Measurements from ENCODE around the gene BPIFB3.

Gene BPIFB3

GRCh38 chr20:33063271-33063670 is 9.6 kb downstream of the BPIFB3 start:
- no peak for DNase-seq

DNA sequence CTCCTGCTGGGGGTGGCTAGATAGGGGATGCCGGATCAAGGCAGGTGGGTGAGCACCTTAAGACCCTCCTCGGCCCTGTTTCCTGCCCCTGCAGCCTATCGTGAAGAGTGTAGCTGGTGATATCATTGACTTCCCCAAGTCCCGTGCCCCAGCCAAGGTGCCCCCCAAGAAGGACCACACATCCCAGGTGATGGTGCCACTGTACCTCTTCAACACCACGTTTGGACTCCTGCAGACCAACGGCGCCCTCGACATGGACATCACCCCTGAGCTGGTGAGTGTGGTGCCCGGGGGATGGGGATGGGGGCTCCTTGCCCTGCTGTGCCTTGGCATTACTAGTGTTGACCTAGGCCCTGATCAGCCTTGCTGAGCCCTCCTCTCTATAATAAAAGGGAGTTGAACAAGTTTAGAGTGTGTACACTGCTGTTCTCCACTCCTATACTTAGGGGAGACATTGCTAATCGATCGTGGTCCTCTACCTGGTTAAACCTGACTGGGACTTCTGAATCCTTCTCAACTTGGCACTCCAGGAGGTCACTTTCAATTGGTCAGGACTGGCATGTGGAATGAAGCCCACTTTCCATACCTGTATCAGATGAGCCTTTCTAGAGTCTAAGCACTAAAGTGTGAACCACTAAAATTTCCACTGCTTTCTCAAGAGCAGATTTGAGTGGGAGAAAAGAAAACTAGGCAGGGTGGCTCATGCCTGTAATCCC is 11.0 kb downstream of the BPIFB3 start:
- DNase-seq, result no peak

GRCh38 chr20:33065785-33066184 is 12.1 kb downstream of the BPIFB3 start:
- DNase-seq, result no peak

DNA sequence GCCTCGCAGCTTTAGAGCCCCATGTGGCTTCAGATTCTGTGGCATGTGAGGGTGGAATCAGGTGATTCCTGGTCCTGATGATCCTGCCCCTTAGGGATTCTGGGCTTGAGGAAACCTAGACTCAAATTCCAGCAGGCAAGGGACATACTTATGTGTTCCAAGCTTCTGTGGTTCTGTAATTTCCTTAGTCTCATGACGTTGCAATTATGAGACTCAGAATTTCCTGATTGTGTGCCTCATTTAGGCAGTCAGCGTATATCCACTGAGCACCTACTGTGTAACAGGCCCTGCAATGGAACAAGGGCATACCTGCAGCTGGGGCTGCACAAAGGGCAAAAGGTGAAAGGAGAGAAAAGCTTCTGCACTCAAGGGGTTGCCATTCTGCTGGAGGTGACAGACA is 14.1 kb downstream of the BPIFB3 start:
- DNase-seq, result no peak

DNA sequence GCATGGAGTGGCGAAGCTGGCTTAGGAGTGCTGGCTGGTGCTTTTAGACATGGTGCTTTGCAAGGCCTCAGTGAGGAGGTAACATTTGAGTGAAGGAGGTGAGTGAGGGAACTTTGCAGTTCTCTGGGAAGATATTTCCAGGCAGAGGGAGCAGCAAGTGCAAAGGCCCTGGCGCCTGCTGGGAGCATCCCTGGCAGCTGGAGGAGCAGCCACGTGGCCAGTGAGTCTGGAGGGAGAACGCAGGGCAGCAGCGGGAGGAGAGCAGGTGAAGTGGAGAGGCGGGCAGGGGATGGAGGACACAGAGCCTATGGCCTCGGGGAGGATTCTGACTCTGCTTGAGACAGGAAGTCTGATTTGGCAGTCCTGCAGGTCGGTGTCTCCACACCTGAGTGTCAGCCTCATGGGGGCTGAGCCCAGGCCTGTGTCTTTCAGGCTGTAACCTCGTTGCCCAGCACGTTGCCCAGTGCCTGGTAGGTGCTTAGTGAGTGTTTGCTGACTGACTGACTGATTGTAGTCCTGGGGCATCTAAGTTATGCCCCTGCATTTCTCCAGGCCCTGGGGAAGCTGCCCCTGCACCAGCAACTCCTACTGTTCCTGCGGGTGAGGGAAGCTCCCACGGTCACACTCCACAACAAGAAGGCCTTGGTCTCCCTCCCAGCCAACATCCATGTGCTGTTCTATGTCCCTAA is 14.7 kb downstream of the BPIFB3 start:
- DNase-seq, result no peak

DNA sequence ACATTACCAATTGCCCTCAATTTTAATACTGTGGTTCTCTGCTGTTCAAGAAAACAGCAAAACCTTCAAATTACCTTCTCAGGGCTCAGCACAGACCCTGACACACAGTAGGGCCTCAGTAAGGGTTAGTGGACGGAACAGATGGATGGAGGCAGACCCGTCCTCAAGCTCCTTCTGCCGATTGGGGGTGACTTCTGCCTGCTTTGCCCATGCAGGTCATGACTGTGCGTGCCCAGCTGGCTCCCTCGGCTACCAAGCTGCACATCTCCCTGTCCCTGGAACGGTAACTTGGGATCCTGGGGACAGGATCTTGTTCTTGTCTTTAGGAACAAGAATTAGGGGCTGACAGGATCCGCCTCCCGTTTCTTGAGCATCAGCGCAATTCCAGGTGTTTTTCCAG is 16.0 kb downstream of the BPIFB3 start:
- no peak for DNase-seq

- DNase-seq, result no peak
Measured at GRCh38 chr20:33070111-33071053, 16.7 kb downstream of the BPIFB3 start.

- no peak for DNase-seq
Measured at GRCh38 chr20:33071198-33071597, 17.5 kb downstream of the BPIFB3 start.

DNA sequence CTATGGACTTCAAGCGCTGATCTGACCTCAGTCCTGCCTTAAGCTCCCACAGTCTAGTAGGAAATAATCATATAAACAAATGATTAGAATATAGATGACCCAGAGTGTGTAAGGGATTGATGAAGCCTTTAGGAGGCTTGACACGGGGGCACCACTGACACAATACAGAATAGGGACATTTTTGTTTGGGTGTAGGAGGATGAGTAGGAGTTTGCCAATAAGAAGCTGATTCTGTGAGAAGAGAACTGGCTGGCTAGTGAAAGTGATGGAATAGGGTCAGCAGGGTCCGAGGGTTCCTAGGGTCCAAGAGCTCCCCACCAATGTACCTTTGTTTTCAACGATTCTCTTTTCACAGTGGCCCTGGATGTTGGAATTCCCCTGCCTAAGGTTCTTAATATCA is 18.7 kb downstream of the BPIFB3 start:
- no peak for DNase-seq

DNA sequence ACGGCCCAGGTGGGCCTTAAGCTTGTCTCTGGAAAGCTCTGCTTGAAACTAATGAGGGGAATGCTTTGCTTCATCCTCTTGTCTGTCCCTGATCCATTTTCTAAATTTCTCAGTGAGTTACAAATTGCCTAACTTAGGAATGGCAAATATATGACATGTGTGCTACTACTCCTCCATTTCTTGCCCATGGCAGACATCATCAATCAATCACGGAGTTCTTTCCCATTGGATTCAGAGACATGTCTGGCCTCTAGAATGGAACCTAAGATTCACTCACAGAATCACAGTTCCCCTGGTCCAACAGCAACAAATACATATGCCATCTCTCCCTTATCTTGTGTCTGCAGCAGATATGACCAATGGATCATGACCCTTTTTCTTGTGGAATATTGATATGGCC is 19.1 kb downstream of the BPIFB3 start:
- no peak for DNase-seq

DNA sequence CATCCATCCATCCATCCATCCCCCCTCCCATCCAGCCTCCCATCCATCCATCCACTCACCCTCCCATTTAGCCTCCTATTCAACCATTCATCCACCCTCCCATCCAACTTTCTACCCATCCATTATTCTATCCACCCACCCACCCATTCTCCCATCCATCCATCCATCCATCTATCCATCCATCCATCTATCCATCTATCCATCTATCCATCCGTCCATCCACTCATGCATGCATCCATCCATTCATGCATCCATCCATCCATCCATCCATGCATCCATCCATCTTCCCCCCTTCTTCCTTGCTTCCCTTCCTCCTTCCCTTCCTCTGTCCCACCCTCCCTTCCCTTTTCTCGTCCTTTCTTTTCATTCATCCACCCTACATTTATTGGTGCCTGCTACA is 21.0 kb downstream of the BPIFB3 start:
- DNase-seq, result no peak

DNA sequence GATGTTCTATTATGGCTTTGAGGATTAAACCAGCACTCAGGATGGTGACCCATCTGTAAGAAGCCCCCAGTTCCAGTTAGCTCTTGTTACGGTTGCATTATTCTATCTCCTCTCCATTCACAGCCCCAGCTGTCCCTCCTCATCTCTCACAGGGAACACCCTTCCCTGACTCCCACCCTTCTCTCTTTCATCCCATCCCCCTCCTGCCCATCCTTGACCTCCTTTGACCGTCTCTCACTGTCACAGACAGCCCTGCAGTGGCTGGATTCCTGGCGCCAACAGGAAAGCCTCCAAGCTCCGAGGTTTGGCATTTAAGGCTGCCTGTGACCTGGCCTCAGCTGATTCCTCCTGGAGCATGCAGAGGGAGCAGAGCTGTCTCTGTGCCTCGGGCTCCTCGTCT is 21.6 kb downstream of the BPIFB3 start:
- no peak for DNase-seq

- DNase-seq, result no peak
Measured at GRCh38 chr20:33076662-33077372, 23.1 kb downstream of the BPIFB3 start.

DNA sequence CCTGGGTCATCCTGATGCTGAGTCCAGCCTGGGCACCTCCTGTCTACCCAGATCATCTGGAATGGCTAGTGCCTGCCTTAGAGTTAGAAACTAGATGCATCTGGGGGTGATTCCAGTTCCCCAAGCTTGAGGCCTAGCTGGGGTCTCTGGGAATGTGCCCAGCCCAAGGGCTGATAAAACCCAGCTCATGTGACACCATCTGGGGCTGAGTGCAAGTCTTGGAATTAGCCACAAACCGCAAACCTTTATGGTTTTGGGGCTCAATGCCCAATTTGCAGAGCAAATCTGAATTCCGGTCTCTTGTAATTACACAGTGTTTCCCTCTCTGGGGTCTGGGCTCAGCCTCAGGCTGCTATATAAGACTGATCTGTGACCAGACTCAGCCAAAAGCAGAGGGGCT is 25.6 kb downstream of the BPIFB3 start, which contains the start of gene BPIFB4:
Gene BPIFB4, plus strand, starts transcription at position 385 of the 400 bp plus-strand sequence. CDS start 1,884 bp downstream, outside the sequence.
- DNase-seq, result no peak

GRCh38 chr20:33081411-33082154 is 27.9 kb downstream of the BPIFB3 start:
- DNase-seq, result no peak

DNA sequence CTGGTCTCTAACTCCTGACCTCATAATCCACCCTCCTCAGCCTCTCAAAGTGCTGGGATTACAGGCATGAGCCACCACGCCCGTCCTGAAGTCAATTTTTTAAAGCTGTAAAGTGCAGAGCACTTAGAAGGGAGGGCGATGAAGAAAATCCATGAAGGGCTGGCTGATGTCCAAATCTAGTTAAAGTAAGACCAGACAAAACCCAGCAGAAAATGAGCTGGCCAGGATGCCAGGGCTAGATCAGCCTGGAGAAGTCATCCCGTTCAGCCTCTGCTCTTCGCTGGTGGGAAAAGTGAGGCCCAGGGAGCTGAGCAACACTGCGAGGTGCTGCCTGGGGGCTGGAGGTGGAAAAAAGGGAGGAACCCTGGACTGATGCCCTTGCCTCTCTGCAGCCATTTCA is 28.8 kb downstream of the BPIFB3 start:
- no peak for DNase-seq

GRCh38 chr20:33083544-33084340 is 30.0 kb downstream of the BPIFB3 start:
- DNase-seq, result no peak

- DNase-seq, result no peak
Measured at GRCh38 chr20:33084722-33085121, 31.0 kb downstream of the BPIFB3 start.

GRCh38 chr20:33086052-33086722 is 32.5 kb downstream of the BPIFB3 start:
- DNase-seq, result no peak

GRCh38 chr20:33091147-33091546 is 37.4 kb downstream of the BPIFB3 start:
- no peak for DNase-seq
